IMR-90 (cell line): ENCODE measurements around the gene SUN1. TPM values are rescaled to one million over a fixed set of nuclear protein-coding genes. Genes with fewer than 3 reads are reported as not detected.

Experiments
- ATAC-seq: fragments of 200-7000 bp; cut with Tn5 transposase; 2 replicates; pipeline ENCODE4 v1.9.1; 2020; ENCODE audit warnings: low read depth, mild to moderate bottlenecking, moderate library complexity
- BruUV-seq: library from RNA; stranded (reverse); fragments of 400-500 nt; replicated peaks from 2 replicates; lab custom pipeline; 2021; lab: Mats Ljungman, UMichigan
- CTCF ChIA-PET: fragments of 300-600 bp; formaldehyde crosslinking; extraction: SDS; loops from one replicate; lab custom pipeline; 2021; ENCODE audit warnings: antibody characterized with exemption; lab: Yijun Ruan, JAX
- POLR2A ChIA-PET: fragments of 300-600 bp; sonication (Branson Sonifier 250); formaldehyde crosslinking; loops from one replicate; lab custom pipeline; 2022; ENCODE audit warnings: antibody characterized with exemption; ENCODE audit not compliant: unreplicated experiment; lab: Charles Lee
- DNase-seq: peaks from one replicate; pipeline ENCODE4 v3.0.0; 2013
- H2AFZ ChIP-seq: replicated peaks from 2 replicates; pipeline ENCODE3; 2013; ENCODE audit warnings: low read length, mild to moderate bottlenecking; ENCODE audit not compliant: poor library complexity
- H2AK5ac ChIP-seq: 2 replicates; pipeline ENCODE4 v1.6.1; 2013; ENCODE audit warnings: low read depth, low read length, inconsistent platforms
- H2AK9ac ChIP-seq: replicated peaks from 2 replicates; pipeline ENCODE3; 2013; ENCODE audit warnings: mild to moderate bottlenecking, low read depth, low read length, moderate library complexity; ENCODE audit not compliant: poor library complexity
- H2BK120ac ChIP-seq: 2 replicates; pipeline ENCODE4 v1.6.1; 2013; ENCODE audit warnings: low read depth, low read length, inconsistent platforms
- H2BK15ac ChIP-seq: 3 replicates; pipeline ENCODE4 v1.6.1; 2013; ENCODE audit warnings: low read depth, low read length, inconsistent platforms
- H2BK20ac ChIP-seq: 2 replicates; pipeline ENCODE4 v1.6.1; 2013; ENCODE audit warnings: low read depth, mild to moderate bottlenecking, inconsistent platforms, low read length, moderate library complexity
- H2BK5ac ChIP-seq: 2 replicates; pipeline ENCODE4 v1.6.1; 2013; ENCODE audit warnings: mild to moderate bottlenecking, low read depth, low read length, inconsistent platforms; ENCODE audit not compliant: poor library complexity, severe bottlenecking
- H3K14ac ChIP-seq: replicated peaks from 2 replicates; pipeline ENCODE4 v1.6.1; 2013; ENCODE audit warnings: low read depth, low read length, inconsistent platforms
- H3K18ac ChIP-seq: 2 replicates; pipeline ENCODE4 v1.6.1; 2013; ENCODE audit warnings: low read depth, low read length, control low read depth
- H3K23ac ChIP-seq: 2 replicates; pipeline ENCODE4 v1.6.1; 2013; ENCODE audit warnings: low read depth, low read length, inconsistent platforms
- H3K27ac ChIP-seq: 2 replicates; pipeline ENCODE4 v1.5.1; 2013; ENCODE audit warnings: mild to moderate bottlenecking, control low read depth, low read length; ENCODE audit not compliant: insufficient read depth
- H3K27me3 ChIP-seq: 2 replicates; pipeline ENCODE4 v1.6.1; 2013; ENCODE audit warnings: low read length; ENCODE audit not compliant: control insufficient read depth, insufficient read depth
- H3K36me3 ChIP-seq: 2 replicates; pipeline ENCODE4 v1.6.1; 2013; ENCODE audit warnings: low read length, mixed read lengths; ENCODE audit not compliant: control insufficient read depth, insufficient read depth
- H3K4ac ChIP-seq: 2 replicates; pipeline ENCODE4 v1.6.1; 2013; ENCODE audit warnings: low read depth, low read length, inconsistent platforms
- H3K4me1 ChIP-seq: 2 replicates; pipeline ENCODE4 v1.6.1; 2013; ENCODE audit warnings: low read length, mixed read lengths; ENCODE audit not compliant: control insufficient read depth, insufficient read depth
- H3K4me2 ChIP-seq: 2 replicates; pipeline ENCODE4 v1.6.1; 2013; ENCODE audit warnings: low read depth, mild to moderate bottlenecking, control low read depth, low read length, moderate library complexity
- H3K4me3 ChIP-seq: 2 replicates; pipeline ENCODE4 v1.5.1; 2013; ENCODE audit warnings: low read depth, mild to moderate bottlenecking, control low read depth, low read length, moderate library complexity; ENCODE audit not compliant: insufficient read depth
- H3K56ac ChIP-seq: 2 replicates; pipeline ENCODE4 v1.6.1; 2013; ENCODE audit warnings: low read length, inconsistent platforms; ENCODE audit not compliant: insufficient read depth; ENCODE audit errors: extremely low read depth
- H3K79me1 ChIP-seq, 2 experiments: 2 replicates each; pipeline ENCODE4 v1.6.1; 2013; ENCODE audit warnings: low read length in 2 of 2, inconsistent platforms in 1 of 2, low read depth in 1 of 2
- H3K9ac ChIP-seq: 2 replicates; pipeline ENCODE4 v1.6.1; 2013; ENCODE audit warnings: low read depth, low read length, control low read depth
- H3K9me1 ChIP-seq: 2 replicates; pipeline ENCODE4 v1.6.1; 2013; ENCODE audit warnings: low read length, inconsistent platforms; ENCODE audit not compliant: insufficient read depth
- H3K9me3 ChIP-seq: 2 replicates; pipeline ENCODE4 v1.6.1; 2013; ENCODE audit warnings: low read length; ENCODE audit not compliant: control insufficient read depth, insufficient read depth
- H4K20me1 ChIP-seq: 2 replicates; pipeline ENCODE4 v1.6.1; 2013; ENCODE audit warnings: low read length, inconsistent platforms; ENCODE audit not compliant: insufficient read depth
- H4K5ac ChIP-seq: 2 replicates; pipeline ENCODE4 v1.6.1; 2013; ENCODE audit warnings: mild to moderate bottlenecking, low read depth, low read length, control low read depth
- H4K8ac ChIP-seq, 2 experiments: 2 replicates each; pipeline ENCODE4 v1.6.1; 2013; ENCODE audit warnings: low read depth in 2 of 2, low read length in 2 of 2, control low read depth in 1 of 2, inconsistent platforms in 1 of 2
- H4K91ac ChIP-seq: 2 replicates; pipeline ENCODE4 v1.6.1; 2013; ENCODE audit warnings: low read depth, low read length, inconsistent platforms; ENCODE audit not compliant: insufficient read depth
- MAZ ChIP-seq: IDR thresholded peaks from 2 replicates; pipeline ENCODE4 v1.6.1; 2012; ENCODE audit warnings: low read depth, mild to moderate bottlenecking, low read length, improper control_type of control experiment, moderate library complexity, borderline replicate concordance
- RCOR1 ChIP-seq: IDR thresholded peaks from 2 replicates; pipeline ENCODE4 v1.6.1; 2012; ENCODE audit warnings: mild to moderate bottlenecking, low read length, improper control_type of control experiment; ENCODE audit not compliant: insufficient replicate concordance
- RFX5 ChIP-seq: IDR thresholded peaks from 2 replicates; pipeline ENCODE4 v1.8.0; 2012; ENCODE audit warnings: low read depth, mild to moderate bottlenecking, low read length, moderate library complexity
- WGBS, 2 experiments: methylation state at CpG; one replicate each; pipeline versions ENCODE4 v1.1.5 to v1.1.7; 2013; ENCODE audit warnings: missing lambda C conversion rate in 2 of 2; ENCODE audit not compliant: insufficient read length in 1 of 2; ENCODE audit errors: extremely low coverage in 2 of 2; 5-methylcytosine and 5-hydroxymethylcytosine counted together
- dilution Hi-C: fragments of 300-500 bp; cut with HindIII; formaldehyde crosslinking; loops from one replicate; pipeline ENCODE4 v1.14.3; 2018; ENCODE audit warnings: low sequenced_read_pairs; ENCODE audit not compliant: unreplicated experiment
- in situ Hi-C: fragments of 300-500 bp; cut with MboI; formaldehyde crosslinking; loops from 3 replicates; pipeline ENCODE4 v1.14.3; 2019; ENCODE audit warnings: low sequenced_read_pairs, inconsistent platforms, mixed read lengths
- intact Hi-C: fragments of 100-400 bp; cut with micrococcal nuclease; formaldehyde crosslinking; loops from 2 replicates; pipeline ENCODE4 v1.10.0; 2022
- polyA plus RNA-seq, 3 experiments: library from polyadenylated mRNA; depleted of rRNA; stranded (reverse); fragments of >200 nt; gene quantifications; 2 replicates each; pipeline ENCODE4 v1.2.3, GENCODE V29; 2012; ENCODE audit warnings: low replicate concordance in 1 of 3
- total RNA-seq: library from RNA; depleted of rRNA; stranded (reverse); fragments of >200 nt; gene quantifications from 2 replicates; pipeline ENCODE4 v1.2.3, GENCODE V29; 2012

The SUN1 gene
- total and polyA plus RNA-seq, 2 of the 4 experiments (the other 2 are of a cell fraction), result 113 to 239 TPM

DNA sequence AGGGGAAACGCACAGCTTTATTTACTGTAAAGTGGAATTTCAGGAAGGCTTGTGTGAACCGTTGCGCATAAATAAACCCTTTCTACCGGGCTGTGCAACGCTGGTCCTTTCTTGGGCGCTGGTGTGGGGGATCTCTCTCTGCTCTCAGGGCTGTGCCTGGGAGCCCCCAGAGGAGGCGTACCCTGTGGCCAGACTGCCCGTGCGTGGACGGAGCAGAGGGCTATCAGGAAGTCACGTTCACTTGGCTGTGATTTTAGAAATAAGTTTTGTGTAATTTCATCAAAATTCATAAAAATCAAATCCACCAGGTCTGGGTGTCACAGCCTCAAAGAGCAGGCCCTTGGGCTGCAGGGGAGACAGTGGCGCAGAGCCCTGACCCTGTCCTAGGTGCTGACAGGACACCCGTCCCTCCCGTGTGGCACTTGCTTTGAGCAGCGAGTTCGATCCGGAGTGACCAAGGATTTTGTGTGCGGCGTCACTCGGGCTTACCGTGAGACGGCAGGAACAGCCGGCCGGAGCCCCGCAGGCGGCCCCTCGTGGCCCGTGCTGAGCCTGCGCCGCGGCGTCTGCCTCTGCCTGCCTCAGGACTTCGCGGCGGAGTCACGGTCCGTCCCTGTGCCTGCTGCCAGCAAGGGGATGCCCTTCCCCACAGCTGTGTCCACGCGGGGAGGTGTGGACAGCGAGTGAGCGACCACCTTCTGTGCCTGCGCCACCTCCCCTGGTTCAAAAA lies 64.2 kb downstream of the SUN1 start:
- in situ Hi-C loops (no loop called here), dilution Hi-C loops (no loop called here), intact Hi-C loops (no loop called here)
- POLR2A ChIA-PET, result no interaction called here
- CTCF ChIA-PET, result no interaction called here
- no peak overlapping the region for H4K5ac ChIP-seq
- H3K27me3 ChIP-seq, result no peaks in the 10 kb centered on the region
- H3K4ac ChIP-seq, result no peak overlapping the region
- H2BK120ac ChIP-seq, result no peak overlapping the region
- no peak overlapping the region for H2AK5ac ChIP-seq
- peaks cover 3 to 13% of the 10 kb centered on the region in 2 experiments; a peak in 3 of 4 replicates for H3K79me1 ChIP-seq
- no peaks in the 10 kb centered on the region for H3K9me3 ChIP-seq
- no peak overlapping the region for H2BK20ac ChIP-seq
- TF ChIP-seq MAZ, result no peak
- no peak for TF ChIP-seq RFX5
- no peak for TF ChIP-seq RCOR1
- H2AFZ ChIP-seq, result no peak overlapping the region
- BruUV-seq, result no TSS peak
- no peak overlapping the region for H3K27ac ChIP-seq
- H3K18ac ChIP-seq, result no peak overlapping the region
- no peak overlapping the region for H4K91ac ChIP-seq
- no peak overlapping the region for H3K56ac ChIP-seq
- H4K20me1 ChIP-seq, result peaks cover 13% of the 10 kb centered on the region; the same call in 1 of the 2 replicates
- DNase-seq (no peak), ATAC-seq (no peak)
- WGBS, 2 experiments, result 95% methylated on average over 15 of the region's 42 CpGs; no CpG with 5 or more reads in 1 of the 2 experiments
- H3K4me3 ChIP-seq, result no peak overlapping the region
- H3K9ac ChIP-seq, result no peak overlapping the region
- no peak overlapping the region for H4K8ac ChIP-seq
- H2BK15ac ChIP-seq, result no peak overlapping the region
- no peak overlapping the region for H2BK5ac ChIP-seq
- H3K14ac ChIP-seq, result no peak overlapping the region
- H3K4me1 ChIP-seq, result peaks cover 3% of the 10 kb centered on the region; the same call in 1 of the 2 replicates
- no peak overlapping the region for H3K4me2 ChIP-seq
- peaks cover 45% of the 10 kb centered on the region for H3K36me3 ChIP-seq
- H3K23ac ChIP-seq, result no peak overlapping the region
- H3K9me1 ChIP-seq, result 0 out of 2 replicates have a peak, but pooled peaks cover 5% of the 10 kb centered on the region
- H2AK9ac ChIP-seq, result no peak overlapping the region
